GM23338 (cell line): ENCODE measurements around the gene TRIM54. TPM values are rescaled to one million over a fixed set of nuclear protein-coding genes. Genes with fewer than 3 reads are reported as not detected.

Experiments used
- ATAC-seq: fragments of 200-7000 bp; cut with Tn5 transposase; 3 replicates; pipeline ENCODE4 v1.9.1; 2020
- DNase-seq: peaks from one replicate; pipeline ENCODE4 v3.0.0-alpha.2; 2015; ENCODE audit warnings: low spot score
- H2AFZ ChIP-seq: fragments of 200-600 bp; sonication (generic); 2 replicates; pipeline ENCODE4 v1.8.0; 2016; ENCODE audit warnings: antibody characterized with exemption, mild to moderate bottlenecking, moderate library complexity
- H3F3A ChIP-seq: fragments of 200-600 bp; sonication (generic); replicated peaks from 2 replicates; pipeline ENCODE4 v1.8.0; 2017; ENCODE audit warnings: antibody characterized with exemption, mixed run types, low read depth
- H3K27ac ChIP-seq: fragments of 200-600 bp; sonication (generic); 2 replicates; pipeline ENCODE4 v1.6.1; 2016; ENCODE audit warnings: low read depth
- H3K27me3 ChIP-seq: fragments of 200-600 bp; sonication (generic); 2 replicates; pipeline ENCODE4 v1.8.0; 2016; ENCODE audit warnings: mild to moderate bottlenecking, mixed run types, moderate library complexity; ENCODE audit not compliant: insufficient read depth
- H3K36me3 ChIP-seq: fragments of 200-600 bp; sonication (generic); 2 replicates; pipeline ENCODE4 v1.8.0; 2016; ENCODE audit warnings: mild to moderate bottlenecking; ENCODE audit not compliant: insufficient read depth
- H3K4me1 ChIP-seq: fragments of 200-600 bp; sonication (generic); 2 replicates; pipeline ENCODE4 v1.8.0; 2016; ENCODE audit warnings: mild to moderate bottlenecking, moderate library complexity; ENCODE audit not compliant: insufficient read depth
- H3K4me2 ChIP-seq: fragments of 200-600 bp; sonication (generic); 2 replicates; pipeline ENCODE4 v1.7.1; 2017; ENCODE audit warnings: mixed run types
- H3K4me3 ChIP-seq: fragments of 200-600 bp; sonication (generic); 2 replicates; pipeline ENCODE4 v1.6.1; 2016; ENCODE audit warnings: mixed run types
- H3K79me2 ChIP-seq: fragments of 200-600 bp; sonication (generic); replicated peaks from 2 replicates; pipeline ENCODE4 v1.8.0; 2017; ENCODE audit warnings: mild to moderate bottlenecking; ENCODE audit not compliant: insufficient read depth
- H3K9me2 ChIP-seq: fragments of 200-600 bp; sonication (generic); 2 replicates; pipeline ENCODE4 v1.8.0; 2017; ENCODE audit not compliant: insufficient read depth
- H4K20me1 ChIP-seq: fragments of 200-600 bp; sonication (generic); replicated peaks from 2 replicates; pipeline ENCODE4 v1.8.0; 2017; ENCODE audit warnings: mild to moderate bottlenecking; ENCODE audit not compliant: insufficient read depth
- H3K27ac Mint-ChIP-seq: 2 replicates; pipeline ENCODE4 v1.8.0; 2020; ENCODE audit warnings: inconsistent platforms, mild to moderate bottlenecking, moderate library complexity, mixed read lengths
- H3K27me3 Mint-ChIP-seq: 3 replicates; pipeline ENCODE4 v1.8.0; 2022; ENCODE audit warnings: low read depth, mild to moderate bottlenecking, moderate library complexity, mixed read lengths, inconsistent platforms; ENCODE audit not compliant: insufficient read depth, poor library complexity
- H3K36me3 Mint-ChIP-seq: 3 replicates; pipeline ENCODE4 v1.8.0; 2021; ENCODE audit warnings: low read depth, mild to moderate bottlenecking, inconsistent platforms, moderate library complexity, mixed read lengths
- H3K4me1 Mint-ChIP-seq: 3 replicates; pipeline ENCODE4 v1.8.0; 2020; ENCODE audit warnings: mild to moderate bottlenecking, inconsistent platforms, mixed read lengths
- H3K4me3 Mint-ChIP-seq: 3 replicates; pipeline ENCODE4 v1.8.0; 2021; ENCODE audit warnings: moderate library complexity, mild to moderate bottlenecking, inconsistent platforms, mixed read lengths
- H3K9me3 Mint-ChIP-seq: 3 replicates; pipeline ENCODE4 v1.8.0; 2020; ENCODE audit warnings: moderate library complexity, mild to moderate bottlenecking, inconsistent platforms, mixed read lengths
- CREB1 ChIP-seq: fragments of 250-450 bp; sonication (Bioruptor Pico); IDR thresholded peaks from 2 replicates; pipeline ENCODE4 v1.5.0; 2020; ENCODE audit warnings: low read depth, mild to moderate bottlenecking, moderate library complexity
- ETS1 ChIP-seq: IDR thresholded peaks from 2 replicates; pipeline ENCODE4 v1.6.1; 2016; ENCODE audit warnings: antibody characterized with exemption
- EZH2phosphoT487 ChIP-seq: fragments of 200-600 bp; sonication (generic); IDR thresholded peaks from one replicate; pipeline ENCODE4 v1.8.1; 2018; ENCODE audit warnings: antibody characterized with exemption; ENCODE audit not compliant: unreplicated experiment
- POLR2AphosphoS5 ChIP-seq: IDR thresholded peaks from 2 replicates; pipeline ENCODE4 v1.6.1; 2016; ENCODE audit warnings: antibody characterized with exemption, low read depth
- ZNF114 ChIP-seq: fragments of 250-450 bp; sonication (Bioruptor Pico); IDR thresholded peaks from 2 replicates; pipeline ENCODE4 v1.5.0; 2020; ENCODE audit warnings: mild to moderate bottlenecking, moderate library complexity
- ZNF331 ChIP-seq: fragments of 250-450 bp; sonication (Bioruptor Pico); IDR thresholded peaks from 2 replicates; pipeline ENCODE4 v1.5.0; 2020; ENCODE audit warnings: low read depth, mild to moderate bottlenecking, moderate library complexity
- ZNF462 ChIP-seq: fragments of 250-450 bp; sonication (Bioruptor Pico); IDR thresholded peaks from 2 replicates; pipeline ENCODE4 v1.5.0; 2020; ENCODE audit warnings: mild to moderate bottlenecking, moderate library complexity
- polyA plus RNA-seq: library from polyadenylated mRNA; unstranded; fragments of >200 nt; fragmentation: Nextera tagmentation; extraction: Ambion mirVana; gene quantifications from 2 replicates; pipeline ENCODE4 v1.2.1, GENCODE V29; 2016
- total RNA-seq: library from RNA; depleted of rRNA; stranded (reverse); fragments of >200 nt; shearing (Covaris generic); gene quantifications from 2 replicates; pipeline ENCODE4 v1.2.3, GENCODE V29; 2014

Gene TRIM54
- total and polyA plus RNA-seq, 2 experiments from 2014 or later = 1.6 to 3.3 TPM

- Histone ChIP-seq H3K4me1 (peaks cover 27% of the 10 kb centered on the region), H3K4me2 (no peak overlapping the region), H3K27me3 (no peaks in the 10 kb centered on the region), H3K79me2 (no peaks in the 10 kb centered on the region), H3K27ac (no peak overlapping the region), H3F3A (peaks cover 13% of the 10 kb centered on the region), H3K36me3 (no peaks in the 10 kb centered on the region), H3K4me3 (no peak overlapping the region), H4K20me1 (no peaks in the 10 kb centered on the region), H2AFZ (no peak overlapping the region), H3K9me2 (peaks cover 4% of the 10 kb centered on the region; the same call in 1 of the 2 replicates)
- TF ChIP-seq ZNF462 (CRISPR knock-in tag) = no peak
- TF ChIP-seq ETS1 = no peak
- no peak for TF ChIP-seq POLR2AphosphoS5
- TF ChIP-seq ZNF331 (CRISPR knock-in tag) = no peak
- no peak for TF ChIP-seq ZNF114 (CRISPR knock-in tag)
- TF ChIP-seq CREB1 (CRISPR knock-in tag) = no peak
- TF ChIP-seq EZH2phosphoT487 = no peak
- H3K4me1 Mint-ChIP-seq = peaks cover 43% of the 10 kb centered on the region
- DNase-seq (no peak), ATAC-seq (no peak)
- no peaks in the 10 kb centered on the region for H3K36me3 Mint-ChIP-seq
- H3K27me3 Mint-ChIP-seq = peaks cover 17% of the 10 kb centered on the region
- no peak overlapping the region for H3K4me3 Mint-ChIP-seq
- H3K9me3 Mint-ChIP-seq = no peaks in the 10 kb centered on the region
- no peak overlapping the region for H3K27ac Mint-ChIP-seq
Measured at GRCh38 chr2:27285481-27285880, 3.3 kb downstream of the TRIM54 start.
